ENCODE results near the gene MT1B. TPM values are rescaled to one million over a fixed set of nuclear protein-coding genes. Genes with fewer than 3 reads are reported as not detected.

MT1B gene
- total and polyA plus RNA-seq, 2 of the 13 experiments (the other 11 are each of a cell fraction or from before 2014, with no cell fraction given) = 0.89 TPM; not detected in 1

DNA sequence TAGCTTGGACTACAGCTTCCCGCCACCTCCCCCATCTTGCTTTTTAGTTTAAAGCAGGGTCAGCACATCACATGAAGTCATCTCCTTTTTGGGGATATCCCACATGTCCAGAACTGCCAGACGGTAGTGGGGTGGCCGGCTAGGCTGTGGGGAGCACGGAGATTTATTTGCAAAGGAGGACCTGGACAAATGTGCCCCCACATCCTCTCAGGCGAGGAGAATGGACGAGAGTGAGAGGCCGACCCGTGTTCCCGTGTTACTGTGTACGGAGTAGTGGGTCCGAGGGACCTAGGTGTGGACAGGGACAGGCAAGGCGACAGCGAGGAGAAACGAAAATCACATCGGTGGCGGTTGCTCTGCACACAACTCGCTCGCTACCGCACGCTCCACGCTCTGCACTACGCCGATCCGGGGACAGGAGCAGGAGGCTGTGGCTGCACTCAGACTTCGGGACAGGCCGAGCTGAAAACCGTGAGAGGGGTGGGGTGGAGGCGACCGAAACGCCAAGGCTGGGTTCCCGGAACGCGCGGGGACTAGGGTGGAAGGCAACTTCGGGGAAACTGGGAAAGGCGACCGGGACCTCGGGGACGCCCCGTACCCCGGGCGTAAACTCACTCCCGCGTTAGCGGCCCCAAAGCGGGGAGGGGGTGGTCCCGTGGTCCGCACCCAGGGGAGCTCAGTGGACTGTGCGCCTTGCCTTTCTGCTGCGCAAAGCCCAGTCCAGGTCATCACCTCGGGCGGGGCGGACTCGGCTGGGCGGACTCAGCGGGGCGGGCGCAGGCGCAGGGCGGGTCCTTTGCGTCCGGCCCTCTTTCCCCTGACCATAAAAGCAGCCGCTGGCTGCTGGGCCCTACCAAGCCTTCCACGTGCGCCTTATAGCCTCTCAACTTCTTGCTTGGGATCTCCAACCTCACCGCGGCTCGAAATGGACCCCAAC, 13.6 kb upstream of the MT1B start, which contains the start of gene MT1A (continued):
- TF ChIP-seq ZNF569 (CRISPR knock-in tag; IDR thresholded peaks at IDR 0.05; ENCODE audit: borderline replicate concordance) (no peak), HIVEP1 (CRISPR knock-in tag; IDR thresholded peaks at IDR 0.05) (0 out of 2 replicates have a peak, but pooled peaks have one; percentile 28), ZNF263 (CRISPR knock-in tag; IDR thresholded peaks at IDR 0.05) (peak; percentile 81), KMT2A (CRISPR knock-in tag; IDR thresholded peaks at IDR 0.05) (no peak), KDM5B (CRISPR knock-in tag; IDR thresholded peaks at IDR 0.05; ENCODE audit: borderline replicate concordance) (peak; percentile 62), MAF1 (CRISPR knock-in tag; IDR thresholded peaks at IDR 0.05; ENCODE audit: borderline replicate concordance) (no peak), RARA (CRISPR knock-in tag; IDR thresholded peaks at IDR 0.05) (peak; percentile 34; the same call in 1 of the 2 replicates), ZBTB7B (CRISPR knock-in tag; IDR thresholded peaks at IDR 0.05) (peak; percentile 74; the same call in 1 of the 2 replicates), ZNF34 (CRISPR knock-in tag; IDR thresholded peaks at IDR 0.05; ENCODE audit: borderline replicate concordance) (no peak), ZNF230 (CRISPR knock-in tag; IDR thresholded peaks at IDR 0.05) (0 out of 2 replicates have a peak, but pooled peaks have one; percentile 23), ZNF441 (CRISPR knock-in tag; IDR thresholded peaks at IDR 0.05; ENCODE audit: borderline replicate concordance) (peak; percentile 31; the same call in 1 of the 2 replicates), GABPA (IDR thresholded peaks at IDR 0.05; ENCODE audit: low read depth, low read length) (no peak), GABPA (CRISPR knock-in tag; IDR thresholded peaks at IDR 0.05; ENCODE audit: low read depth) (no peak), FLYWCH1 (CRISPR knock-in tag; IDR thresholded peaks at IDR 0.05) (no peak)
- TF ChIP-seq, protein P1, sequence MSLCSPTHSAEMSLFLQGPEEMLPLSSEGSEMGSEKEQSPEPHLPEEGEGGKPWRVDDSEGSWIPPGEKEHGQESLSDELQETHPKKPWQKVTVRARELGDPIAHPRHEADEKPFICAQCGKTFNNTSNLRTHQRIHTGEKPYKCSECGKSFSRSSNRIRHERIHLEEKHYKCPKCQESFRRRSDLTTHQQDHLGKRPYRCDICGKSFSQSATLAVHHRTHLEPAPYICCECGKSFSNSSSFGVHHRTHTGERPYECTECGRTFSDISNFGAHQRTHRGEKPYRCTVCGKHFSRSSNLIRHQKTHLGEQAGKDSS (CRISPR knock-in tag; IDR thresholded peaks at IDR 0.05; ENCODE audit: borderline replicate concordance, low read depth) = no peak
- TF ChIP-seq, protein P2, sequence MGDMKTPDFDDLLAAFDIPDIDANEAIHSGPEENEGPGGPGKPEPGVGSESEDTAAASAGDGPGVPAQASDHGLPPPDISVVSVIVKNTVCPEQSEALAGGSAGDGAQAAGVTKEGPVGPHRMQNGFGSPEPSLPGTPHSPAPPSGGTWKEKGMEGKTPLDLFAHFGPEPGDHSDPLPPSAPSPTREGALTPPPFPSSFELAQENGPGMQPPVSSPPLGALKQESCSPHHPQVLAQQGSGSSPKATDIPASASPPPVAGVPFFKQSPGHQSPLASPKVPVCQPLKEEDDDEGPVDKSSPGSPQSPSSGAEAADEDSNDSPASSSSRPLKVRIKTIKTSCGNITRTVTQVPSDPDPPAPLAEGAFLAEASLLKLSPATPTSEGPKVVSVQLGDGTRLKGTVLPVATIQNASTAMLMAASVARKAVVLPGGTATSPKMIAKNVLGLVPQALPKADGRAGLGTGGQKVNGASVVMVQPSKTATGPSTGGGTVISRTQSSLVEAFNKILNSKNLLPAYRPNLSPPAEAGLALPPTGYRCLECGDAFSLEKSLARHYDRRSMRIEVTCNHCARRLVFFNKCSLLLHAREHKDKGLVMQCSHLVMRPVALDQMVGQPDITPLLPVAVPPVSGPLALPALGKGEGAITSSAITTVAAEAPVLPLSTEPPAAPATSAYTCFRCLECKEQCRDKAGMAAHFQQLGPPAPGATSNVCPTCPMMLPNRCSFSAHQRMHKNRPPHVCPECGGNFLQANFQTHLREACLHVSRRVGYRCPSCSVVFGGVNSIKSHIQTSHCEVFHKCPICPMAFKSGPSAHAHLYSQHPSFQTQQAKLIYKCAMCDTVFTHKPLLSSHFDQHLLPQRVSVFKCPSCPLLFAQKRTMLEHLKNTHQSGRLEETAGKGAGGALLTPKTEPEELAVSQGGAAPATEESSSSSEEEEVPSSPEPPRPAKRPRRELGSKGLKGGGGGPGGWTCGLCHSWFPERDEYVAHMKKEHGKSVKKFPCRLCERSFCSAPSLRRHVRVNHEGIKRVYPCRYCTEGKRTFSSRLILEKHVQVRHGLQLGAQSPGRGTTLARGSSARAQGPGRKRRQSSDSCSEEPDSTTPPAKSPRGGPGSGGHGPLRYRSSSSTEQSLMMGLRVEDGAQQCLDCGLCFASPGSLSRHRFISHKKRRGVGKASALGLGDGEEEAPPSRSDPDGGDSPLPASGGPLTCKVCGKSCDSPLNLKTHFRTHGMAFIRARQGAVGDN (CRISPR knock-in tag; IDR thresholded peaks at IDR 0.05) = peak; percentile 77
- TF ChIP-seq, protein P3, sequence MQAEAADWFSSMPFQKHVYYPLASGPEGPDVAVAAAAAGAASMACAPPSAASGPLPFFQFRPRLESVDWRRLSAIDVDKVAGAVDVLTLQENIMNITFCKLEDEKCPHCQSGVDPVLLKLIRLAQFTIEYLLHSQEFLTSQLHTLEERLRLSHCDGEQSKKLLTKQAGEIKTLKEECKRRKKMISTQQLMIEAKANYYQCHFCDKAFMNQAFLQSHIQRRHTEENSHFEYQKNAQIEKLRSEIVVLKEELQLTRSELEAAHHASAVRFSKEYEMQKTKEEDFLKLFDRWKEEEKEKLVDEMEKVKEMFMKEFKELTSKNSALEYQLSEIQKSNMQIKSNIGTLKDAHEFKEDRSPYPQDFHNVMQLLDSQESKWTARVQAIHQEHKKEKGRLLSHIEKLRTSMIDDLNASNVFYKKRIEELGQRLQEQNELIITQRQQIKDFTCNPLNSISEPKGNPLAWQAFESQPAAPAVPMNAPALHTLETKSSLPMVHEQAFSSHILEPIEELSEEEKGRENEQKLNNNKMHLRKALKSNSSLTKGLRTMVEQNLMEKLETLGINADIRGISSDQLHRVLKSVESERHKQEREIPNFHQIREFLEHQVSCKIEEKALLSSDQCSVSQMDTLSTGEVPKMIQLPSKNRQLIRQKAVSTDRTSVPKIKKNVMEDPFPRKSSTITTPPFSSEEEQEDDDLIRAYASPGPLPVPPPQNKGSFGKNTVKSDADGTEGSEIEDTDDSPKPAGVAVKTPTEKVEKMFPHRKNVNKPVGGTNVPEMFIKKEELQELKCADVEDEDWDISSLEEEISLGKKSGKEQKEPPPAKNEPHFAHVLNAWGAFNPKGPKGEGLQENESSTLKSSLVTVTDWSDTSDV (CRISPR knock-in tag; IDR thresholded peaks at IDR 0.05) = 0 out of 2 replicates have a peak, but pooled peaks have one; percentile 68
- TF ChIP-seq, protein P4, sequence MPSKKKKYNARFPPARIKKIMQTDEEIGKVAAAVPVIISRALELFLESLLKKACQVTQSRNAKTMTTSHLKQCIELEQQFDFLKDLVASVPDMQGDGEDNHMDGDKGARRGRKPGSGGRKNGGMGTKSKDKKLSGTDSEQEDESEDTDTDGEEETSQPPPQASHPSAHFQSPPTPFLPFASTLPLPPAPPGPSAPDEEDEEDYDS (CRISPR knock-in tag; IDR thresholded peaks at IDR 0.05) = peak; percentile 73
